Colonic mucosa (tissue), 4 donors: ENCODE measurements around the gene CDH5. TPM values are rescaled to one million over a fixed set of nuclear protein-coding genes. Genes with fewer than 3 reads are reported as not detected.

Source experiments
- DNase-seq: peaks from one replicate; pipeline ENCODE4 v3.0.0-alpha.2; 2020
- H3K27ac ChIP-seq: fragments of 200-600 bp; one replicate; pipeline ENCODE4 v1.8.0; 2021
- H3K27me3 ChIP-seq: fragments of 200-600 bp; one replicate; pipeline ENCODE4 v1.8.0; 2021
- H3K36me3 ChIP-seq: fragments of 200-600 bp; one replicate; pipeline ENCODE4 v1.8.0; 2021
- H3K4me1 ChIP-seq: fragments of 200-600 bp; one replicate; pipeline ENCODE4 v1.8.0; 2021; ENCODE audit warnings: mild to moderate bottlenecking
- H3K4me3 ChIP-seq: fragments of 200-600 bp; one replicate; pipeline ENCODE4 v1.8.0; 2021
- H3K9ac ChIP-seq, 2 donors: one replicate each; pipeline ENCODE4 v1.7.0; 2013; ENCODE audit warnings: control low read depth in 2 of 2, low read depth in 2 of 2, low read length in 2 of 2
- H3K9me3 ChIP-seq: fragments of 200-600 bp; one replicate; pipeline ENCODE4 v1.8.0; 2021
- CTCF ChIP-seq: fragments of 200-600 bp; IDR thresholded peaks from one replicate; pipeline ENCODE4 v1.8.0; 2022; ENCODE audit warnings: antibody characterized with exemption, mild to moderate bottlenecking
- intact Hi-C: fragments of 100-400 bp; cut with DNase I; formaldehyde crosslinking; loops from one replicate; pipeline ENCODE4 v1.14.1; 2022
- total RNA-seq, 2 donors: library from RNA; stranded (reverse); fragmentation: NEBNext Ultra II Directional in 1 of 2; extraction: Animal tissue kit (Norgen Biotek cat#: 25700) in 1 of 2; gene quantifications; one replicate each; pipeline ENCODE4 v1.2.1, GENCODE V29; 2021
- donor health status: healthy.
- donor health status: DM: no; HTN: no; CAD: no.
- donor health status: DM: no; HTN: no; CAD: no.

The CDH5 gene
- total RNA-seq, 2 donors from 2014 or later = 4.4 to 15.2 TPM

GRCh38 chr16:66377324-66377723 is 10.8 kb downstream of the CDH5 start:
- Histone ChIP-seq H3K4me1 (no peaks in the 10 kb centered on the region), H3K36me3 (no peaks in the 10 kb centered on the region), H3K27me3 (no peaks in the 10 kb centered on the region), H3K27ac (no peak overlapping the region), H3K9me3 (no peaks in the 10 kb centered on the region), H3K9ac (no peak overlapping the region), H3K4me3 (no peak overlapping the region)
- DNase-seq = no peak
- intact Hi-C loops = no loop called here
- no peak for TF ChIP-seq CTCF

GRCh38 chr16:66378741-66379570 is 12.5 kb downstream of the CDH5 start:
- H3K36me3 ChIP-seq = no peaks in the 10 kb centered on the region
- H3K27me3 ChIP-seq = no peaks in the 10 kb centered on the region
- no peak for TF ChIP-seq CTCF
- H3K9me3 ChIP-seq = no peaks in the 10 kb centered on the region
- intact Hi-C loops = no loop called here
- H3K9ac ChIP-seq = no peak overlapping the region
- no peak for DNase-seq
- no peaks in the 10 kb centered on the region for H3K4me1 ChIP-seq
- no peak overlapping the region for H3K27ac ChIP-seq
- H3K4me3 ChIP-seq = no peak overlapping the region

- intact Hi-C loops = no loop called here
- Histone ChIP-seq H3K4me1 (no peaks in the 10 kb centered on the region), H3K27me3 (no peaks in the 10 kb centered on the region), H3K9me3 (no peaks in the 10 kb centered on the region), H3K4me3 (no peak overlapping the region), H3K9ac (peak overlapping the region in 1 of 2 donors; percentile 12), H3K27ac (no peak overlapping the region), H3K36me3 (no peaks in the 10 kb centered on the region)
- TF ChIP-seq CTCF = no peak
- DNase-seq = no peak
Observed at GRCh38 chr16:66379571-66379941, 13.1 kb downstream of the CDH5 start.

- H3K36me3 ChIP-seq = no peaks in the 10 kb centered on the region
- no peak overlapping the region for H3K27ac ChIP-seq
- no peak overlapping the region for H3K4me3 ChIP-seq
- no peak for TF ChIP-seq CTCF
- intact Hi-C loops = no loop called here
- no peak overlapping the region for H3K9ac ChIP-seq
- H3K4me1 ChIP-seq = no peaks in the 10 kb centered on the region
- no peak for DNase-seq
- no peaks in the 10 kb centered on the region for H3K27me3 ChIP-seq
- H3K9me3 ChIP-seq = no peaks in the 10 kb centered on the region
Observed at GRCh38 chr16:66380421-66380820, 13.9 kb downstream of the CDH5 start.

- no peak for TF ChIP-seq CTCF
- Histone ChIP-seq H3K4me1 (no peaks in the 10 kb centered on the region), H3K4me3 (no peak overlapping the region), H3K36me3 (no peaks in the 10 kb centered on the region), H3K27ac (no peak overlapping the region), H3K9me3 (no peaks in the 10 kb centered on the region), H3K9ac (no peak overlapping the region), H3K27me3 (no peaks in the 10 kb centered on the region)
- intact Hi-C loops = no loop called here
- DNase-seq = no peak
Observed at GRCh38 chr16:66381585-66382170, 15.2 kb downstream of the CDH5 start.
